K562 (cell line): ENCODE measurements around the gene TRAPPC12. TPM values are rescaled to one million over a fixed set of nuclear protein-coding genes. Genes with fewer than 3 reads are reported as not detected.
"Not testable (repeated sequence)": the region's sequence is repeated elsewhere in the genome, so short reads cannot be mapped to it uniquely, and the experiment has no call there.

Experiments
- ATAC-seq: fragments of 200-7000 bp; cut with Tn5 transposase; 3 replicates; pipeline ENCODE4 v1.9.1; 2020; ENCODE audit warnings: moderate library complexity
- BruUV-seq: library from RNA; stranded (reverse); fragments of 400-500 nt; replicated peaks from 2 replicates; lab custom pipeline; 2021; lab: Mats Ljungman, UMichigan
- CTCF ChIA-PET: fragments of 300-600 bp; formaldehyde crosslinking; extraction: SDS; loops from one replicate; lab custom pipeline; 2021; ENCODE audit warnings: low intra/inter-chr PET ratio; lab: Yijun Ruan, JAX
- POLR2A ChIA-PET: fragments of 300-600, 350-650 bp; sonication (Branson Sonifier 250); formaldehyde crosslinking; extraction: SDS; loops from one replicate; lab custom pipeline; 2021; ENCODE audit warnings: antibody characterized with exemption, inconsistent platforms; lab: Yijun Ruan, JAX
- DNase-seq, 4 experiments: peaks; one replicate each; pipeline versions ENCODE4 v3.0.0 to v3.0.0-alpha.2; 2011 to 2018; ENCODE audit warnings: low spot score in 3 of 4, mixed read lengths in 3 of 4; ENCODE audit errors: extremely low read depth in 1 of 4
- FAIRE-seq: peaks from 2 replicates; lab custom pipeline; 2011; peaks lifted over from hg19 to GRCh38; lab: Jason Lieb, UNC
- H2AFZ ChIP-seq: 2 replicates; pipeline ENCODE4 v1.6.0; 2011; ENCODE audit warnings: low read depth, low read length, control low read depth, inconsistent platforms
- H3K27ac ChIP-seq: fragments of 200-600 bp; 3 replicates; pipeline ENCODE4 v1.8.0; 2011; ENCODE audit warnings: low read depth, mild to moderate bottlenecking, control low read depth, inconsistent platforms, low read length, moderate library complexity, mixed read lengths; ENCODE audit errors: extremely low read depth
- H3K27me3 ChIP-seq, 2 experiments: fragments of 300-600 bp in 1 of 2; 2 replicates in 1 of 2; 3 replicates in 1 of 2; pipeline versions ENCODE4 v1.6.0 to v1.8.0; 2011; ENCODE audit warnings: inconsistent platforms in 2 of 2, low read length in 2 of 2, mild to moderate bottlenecking in 1 of 2, mixed read lengths in 1 of 2, moderate library complexity in 1 of 2; ENCODE audit not compliant: control insufficient read depth in 2 of 2, insufficient read depth in 2 of 2
- H3K36me3 ChIP-seq: fragments of 300-600 bp; 3 replicates; pipeline ENCODE4 v1.8.0; 2011; ENCODE audit warnings: mild to moderate bottlenecking, low read length, inconsistent platforms; ENCODE audit not compliant: control insufficient read depth, insufficient read depth
- H3K4me1 ChIP-seq, 2 experiments: fragments of 200-600 bp in 1 of 2; replicated peaks in 1 of 2; 2 replicates in 1 of 2; 3 replicates in 1 of 2; pipeline versions ENCODE4 v1.5.1 to v1.8.0; 2011; ENCODE audit warnings: inconsistent platforms in 2 of 2, low read length in 2 of 2, mild to moderate bottlenecking in 1 of 2, mixed read lengths in 1 of 2, moderate library complexity in 1 of 2; ENCODE audit not compliant: control insufficient read depth in 2 of 2, insufficient read depth in 2 of 2
- H3K4me2 ChIP-seq: 2 replicates; pipeline ENCODE4 v1.6.1; 2011; ENCODE audit warnings: low read length, control low read depth, inconsistent platforms, mixed read lengths; ENCODE audit not compliant: insufficient read depth
- H3K4me3 ChIP-seq: fragments of 200-600 bp; sonication (generic), shearing (Covaris generic); 2 replicates; pipeline ENCODE4 v1.5.1; 2016; ENCODE audit warnings: control low read depth, inconsistent platforms
- H3K79me2 ChIP-seq: fragments of 200-600 bp; 3 replicates; pipeline ENCODE4 v1.8.0; 2011; ENCODE audit warnings: low read length, inconsistent platforms; ENCODE audit not compliant: control insufficient read depth, insufficient read depth
- H3K9ac ChIP-seq, 2 experiments: 2 replicates each; pipeline versions ENCODE4 v1.6.0 to v1.6.1; 2011; ENCODE audit warnings: low read depth in 2 of 2, low read length in 2 of 2, control low read depth in 1 of 2, inconsistent platforms in 1 of 2, mild to moderate bottlenecking in 1 of 2, mixed read lengths in 1 of 2; ENCODE audit not compliant: insufficient read depth in 1 of 2
- H3K9me1 ChIP-seq: one replicate; pipeline ENCODE4 v1.6.0; 2011; ENCODE audit warnings: inconsistent platforms, mild to moderate bottlenecking, low read length, moderate library complexity; ENCODE audit not compliant: control insufficient read depth, insufficient read depth
- H3K9me3 ChIP-seq: replicated peaks from 2 replicates; pipeline ENCODE4 v1.5.1; 2011; ENCODE audit warnings: low read depth, low read length, inconsistent platforms; ENCODE audit not compliant: control insufficient read depth, insufficient read depth
- H4K20me1 ChIP-seq: replicated peaks from 2 replicates; pipeline ENCODE4 v1.6.1; 2011; ENCODE audit warnings: low read length, inconsistent platforms, mixed read lengths; ENCODE audit not compliant: control insufficient read depth, insufficient read depth
- ASH1L ChIP-seq: fragments of 450-650 bp; IDR thresholded peaks from 2 replicates; pipeline ENCODE4 v1.6.1; 2018; ENCODE audit warnings: borderline replicate concordance, mild to moderate bottlenecking, low read depth; ENCODE audit not compliant: partially characterized antibody
- CEBPB ChIP-seq: fragments of 450-650 bp; IDR thresholded peaks from 2 replicates; pipeline ENCODE4 v1.6.1; 2016; ENCODE audit warnings: missing genetic modification characterization, missing compliant biosample characterization
- CEBPG ChIP-seq, 3 experiments: fragments of 200-800 bp in 1 of 3; sonication (Bioruptor generic) in 1 of 3; sonication (generic) in 1 of 3; formaldehyde crosslinking in 1 of 3; IDR thresholded peaks in 2 of 3; conservative IDR thresholded peaks in 1 of 3; 2 replicates each; pipeline versions ENCODE4 v1.6.1 to v1.8.0; 2016 to 2022; ENCODE audit warnings: missing compliant biosample characterization in 2 of 3, missing genetic modification characterization in 2 of 3, mild to moderate bottlenecking in 1 of 3, missing genetic modification reagents in 1 of 3
- ZNF165 ChIP-seq: fragments of 250-450 bp; sonication (Bioruptor Pico); IDR thresholded peaks from 2 replicates; pipeline ENCODE4 v1.4.0; 2020; ENCODE audit warnings: borderline replicate concordance
- WGBS: fragments of 100-300 bp; shearing (Covaris generic); methylation state at CpG from one replicate; pipeline ENCODE4 v1.1.6; 2016; ENCODE audit warnings: low coverage, mixed read lengths; ENCODE audit not compliant: insufficient coverage; ENCODE audit errors: missing lambda C conversion rate; 5-methylcytosine and 5-hydroxymethylcytosine counted together
- in situ Hi-C: fragments of 300-500 bp; cut with MboI; formaldehyde crosslinking; loops from 4 replicates; pipeline ENCODE4 v1.15.0; 2018; ENCODE audit warnings: inconsistent platforms, mixed read lengths
- intact Hi-C: fragments of 100-400 bp; cut with micrococcal nuclease; formaldehyde crosslinking; loops from 2 replicates; pipeline ENCODE4 v1.14.2; 2022
- polyA plus RNA-seq, 8 experiments: library from polyadenylated mRNA; depleted of rRNA in 4 of 8; stranded (reverse) in 5 of 8; unstranded in 3 of 8; fragments of >200 nt; fragmentation: Nextera tagmentation in 2 of 8; fragmentation: Illumina TruSeq in 1 of 8; extraction: Ambion mirVana in 2 of 8; extraction: Trizol in 1 of 8; gene quantifications; 2 replicates each; pipeline versions ENCODE4 v1.2.1 to v1.2.3, GENCODE V29; 2011 to 2014; ENCODE audit warnings: inconsistent platforms in 1 of 8, missing spikeins in 1 of 8
- total RNA-seq, 7 experiments: library from RNA; depleted of rRNA in 6 of 7; stranded (reverse); fragments of >200 nt in 6 of 7; fragmentation: Illumina TruSeq in 2 of 7; extraction: Trizol in 2 of 7; gene quantifications; 2 replicates each; pipeline versions ENCODE4 v1.2.1 to v1.2.3, GENCODE V29; 2011 to 2021; ENCODE audit warnings: low replicate concordance in 1 of 7

TRAPPC12 gene
- total and polyA plus RNA-seq, 9 of the 15 experiments (the other 6 are each of a cell fraction or from before 2014, with no cell fraction given) = 8.0 to 75.2 (median 39.1) TPM

GRCh38 chr2:3492475-3492787 is 112.9 kb downstream of the TRAPPC12 start:
- 74% methylated on average over 12 of the region's 12 CpGs for WGBS
- intact Hi-C loops = not testable (repeated sequence)
- in situ Hi-C loops = loop anchor here (10.0 kb wide), 1 partner anchor 162 kb away; the partner anchor contains the start of gene ALLC

GRCh38 chr2:3492951-3493614 is 113.6 kb downstream of the TRAPPC12 start:
- no peaks in the 10 kb centered on the region; the same call in 1 of the 2 replicates for H3K9me3 ChIP-seq
- intact Hi-C loops = loop anchor here (1.0 kb wide), 1 partner anchor 158 kb away; no protein-coding TSS in a partner anchor
- H3K27ac ChIP-seq = no peak overlapping the region; the same call in 2 of the 3 replicates
- in situ Hi-C loops = loop anchor here (10.0 kb wide), 1 partner anchor 162 kb away; the partner anchor contains the start of gene ALLC
- DNase-seq = no peak
- peaks cover 12 to 38% of the 10 kb centered on the region in 2 experiments; a peak in 4 of 5 replicates for H3K4me1 ChIP-seq
- H3K27me3 ChIP-seq = no peaks in the 10 kb centered on the region
- H2AFZ ChIP-seq = peak overlapping the region; percentile 95
- no peak for FAIRE-seq
- TF ChIP-seq ASH1L = no peak
- no peak for TF ChIP-seq CEBPG (CRISPR knock-in tag; IDR thresholded peaks at IDR 0.05)
- peak in 1 of 2 experiments; percentile 16; a peak in 1 of 4 replicates for TF ChIP-seq CEBPG (tag; conservative IDR thresholded peaks at IDR 0.05 in 1 of 2, IDR thresholded peaks at IDR 0.05 in 1 of 2)
- TF ChIP-seq CEBPB (tag) = peak; percentile 81
- TF ChIP-seq ZNF165 (CRISPR knock-in tag) = 0 out of 2 replicates have a peak, but pooled peaks have one; percentile 25
- ChIA-PET POLR2A (interaction anchor here (0.9 to 1.4 kb wide), 5 partner anchors 10 to 164 kb away, joined by 3 to 8 read pairs (median 4); no protein-coding TSS in a partner anchor), CTCF (no interaction called here)
- ATAC-seq = no peak
- no TSS peak for BruUV-seq
- H3K4me3 ChIP-seq = 0 out of 2 replicates have a peak overlapping the region, but pooled peaks have one; percentile 21
- 71% methylated on average over 29 of the region's 29 CpGs for WGBS
- H3K79me2 ChIP-seq = no peaks in the 10 kb centered on the region
- H3K4me2 ChIP-seq = peak overlapping the region; percentile 77
- peaks cover 16% of the 10 kb centered on the region; the same call in 2 of the 3 replicates for H3K36me3 ChIP-seq
- H3K9ac ChIP-seq = peak overlapping the region; percentile 24 to 39; a peak in 1 of 4 replicates
- H4K20me1 ChIP-seq = no peaks in the 10 kb centered on the region
- H3K9me1 ChIP-seq = no peaks in the 10 kb centered on the region

More at GRCh38 chr2:3492475-3492787, 112.9 kb downstream of the TRAPPC12 start:
- BruUV-seq, H3K4me2 ChIP-seq, H3K9ac ChIP-seq, H3K79me2 ChIP-seq, FAIRE-seq, H2AFZ ChIP-seq, H3K9me3 ChIP-seq, POLR2A ChIA-PET, H3K27me3 ChIP-seq, H4K20me1 ChIP-seq, H3K4me3 ChIP-seq, H3K27ac ChIP-seq, DNase-seq, CTCF ChIA-PET, ATAC-seq, H3K9me1 ChIP-seq: not testable (repeated sequence)
- Histone ChIP-seq H3K4me1 (peaks cover 12 to 42% of the 10 kb centered on the region in 2 experiments; a peak in 4 of 5 replicates), H3K36me3 (peaks cover 11% of the 10 kb centered on the region; the same call in 2 of the 3 replicates)
